ENCODE results near the gene DNAL4. TPM values are rescaled to one million over a fixed set of nuclear protein-coding genes. Genes with fewer than 3 reads are reported as not detected.

Gene DNAL4
- total RNA-seq, 4 donors from 2014 or later = 9.3 to 15.2 (median 12.8) TPM

DNA sequence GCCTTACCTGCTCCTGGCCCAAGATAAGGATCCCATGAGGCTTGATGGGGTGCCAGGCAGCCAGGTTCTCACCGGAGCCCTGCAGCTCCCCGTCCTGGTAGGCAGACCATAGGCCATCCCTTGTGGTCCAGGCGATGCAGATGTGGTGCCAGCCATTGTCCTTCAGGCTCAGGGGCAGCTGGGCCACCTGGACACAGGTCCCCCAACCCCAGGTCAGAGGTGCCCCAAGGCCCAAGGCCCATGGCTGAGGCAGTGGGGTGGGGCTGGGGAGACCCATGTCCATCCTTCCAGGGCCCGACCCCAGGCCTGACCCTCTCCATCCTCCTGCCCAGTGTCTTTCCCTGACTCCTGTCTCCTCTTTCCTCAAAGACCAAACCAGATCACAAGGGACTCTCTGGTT lies 29.1 kb upstream of the DNAL4 start:
- 88% methylated on average over 4 of the region's 4 CpGs for WGBS

GRCh38 chr22:38820020-38820419 lies 26.1 kb upstream of the DNAL4 start:
- Histone ChIP-seq H3K9me3 (no peaks in the 10 kb centered on the region), H3K4me3 (no peak overlapping the region), H3K36me3 (no peaks in the 10 kb centered on the region), H3K4me1 (no peaks in the 10 kb centered on the region), H3K27me3 (no peaks in the 10 kb centered on the region), H3K27ac (replicated peaks in 1 of 4) (no peak overlapping the region)
- intact Hi-C loops (cut with DNase I) = no loop called here
- TF ChIP-seq, protein P1, sequence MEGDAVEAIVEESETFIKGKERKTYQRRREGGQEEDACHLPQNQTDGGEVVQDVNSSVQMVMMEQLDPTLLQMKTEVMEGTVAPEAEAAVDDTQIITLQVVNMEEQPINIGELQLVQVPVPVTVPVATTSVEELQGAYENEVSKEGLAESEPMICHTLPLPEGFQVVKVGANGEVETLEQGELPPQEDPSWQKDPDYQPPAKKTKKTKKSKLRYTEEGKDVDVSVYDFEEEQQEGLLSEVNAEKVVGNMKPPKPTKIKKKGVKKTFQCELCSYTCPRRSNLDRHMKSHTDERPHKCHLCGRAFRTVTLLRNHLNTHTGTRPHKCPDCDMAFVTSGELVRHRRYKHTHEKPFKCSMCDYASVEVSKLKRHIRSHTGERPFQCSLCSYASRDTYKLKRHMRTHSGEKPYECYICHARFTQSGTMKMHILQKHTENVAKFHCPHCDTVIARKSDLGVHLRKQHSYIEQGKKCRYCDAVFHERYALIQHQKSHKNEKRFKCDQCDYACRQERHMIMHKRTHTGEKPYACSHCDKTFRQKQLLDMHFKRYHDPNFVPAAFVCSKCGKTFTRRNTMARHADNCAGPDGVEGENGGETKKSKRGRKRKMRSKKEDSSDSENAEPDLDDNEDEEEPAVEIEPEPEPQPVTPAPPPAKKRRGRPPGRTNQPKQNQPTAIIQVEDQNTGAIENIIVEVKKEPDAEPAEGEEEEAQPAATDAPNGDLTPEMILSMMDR (IDR thresholded peaks at IDR 0.05) = no peak
- TF ChIP-seq EP300 (IDR thresholded peaks at IDR 0.05) (no peak), POLR2AphosphoS5 (IDR thresholded peaks at IDR 0.05) (no peak), POLR2A (IDR thresholded peaks at IDR 0.05; ENCODE audit: low read depth) (no peak)
- no peak for DNase-seq (ENCODE audit: extremely low spot score)
- 93% methylated on average over 8 of the region's 8 CpGs for WGBS

More for the DNA sequence above, 29.1 kb upstream of the DNAL4 start:
- Histone ChIP-seq H3K4me1 (no peaks in the 10 kb centered on the region), H3K4me3 (no peak overlapping the region), H3K27ac (replicated peaks in 1 of 4) (no peak overlapping the region), H3K27me3 (no peaks in the 10 kb centered on the region), H3K9me3 (no peaks in the 10 kb centered on the region), H3K36me3 (peaks cover 0 to 3% (median 0%) of the 10 kb centered on the region in 4 donors)
- no peak for DNase-seq (ENCODE audit: extremely low spot score)
- intact Hi-C loops (cut with DNase I) = no loop called here
- no peak for TF ChIP-seq EP300 (IDR thresholded peaks at IDR 0.05)

GRCh38 chr22:38819387-38819940 lies 25.5 kb upstream of the DNAL4 start:
- Histone ChIP-seq H3K4me3 (no peak overlapping the region), H3K9me3 (no peaks in the 10 kb centered on the region), H3K27me3 (no peaks in the 10 kb centered on the region), H3K36me3 (no peaks in the 10 kb centered on the region), H3K4me1 (no peaks in the 10 kb centered on the region), H3K27ac (replicated peaks in 1 of 4) (no peak overlapping the region)
- WGBS = 81% methylated on average over 7 of the region's 10 CpGs
- intact Hi-C loops (cut with DNase I) = no loop called here
- TF ChIP-seq POLR2A (IDR thresholded peaks at IDR 0.05; ENCODE audit: low read depth) = no peak
- TF ChIP-seq EP300 (IDR thresholded peaks at IDR 0.05) = no peak
- no peak for TF ChIP-seq POLR2AphosphoS5 (IDR thresholded peaks at IDR 0.05)
- TF ChIP-seq, protein P1 (IDR thresholded peaks at IDR 0.05) = no peak
- DNase-seq (ENCODE audit: extremely low spot score) = no peak

- Histone ChIP-seq H3K36me3 (no peaks in the 10 kb centered on the region), H3K27me3 (no peaks in the 10 kb centered on the region), H3K4me1 (no peaks in the 10 kb centered on the region), H3K27ac (replicated peaks in 1 of 4) (no peak overlapping the region), H3K4me3 (no peak overlapping the region), H3K9me3 (no peaks in the 10 kb centered on the region)
- no peak for DNase-seq (ENCODE audit: extremely low spot score)
- intact Hi-C loops (cut with DNase I) = no loop called here
- 93% methylated on average over 6 of the region's 6 CpGs for WGBS
- TF ChIP-seq, protein P1 (IDR thresholded peaks at IDR 0.05) = no peak
- TF ChIP-seq POLR2A (IDR thresholded peaks at IDR 0.05; ENCODE audit: low read depth) = no peak
- TF ChIP-seq POLR2AphosphoS5 (IDR thresholded peaks at IDR 0.05) = no peak
- TF ChIP-seq EP300 (IDR thresholded peaks at IDR 0.05) = no peak
Observed at GRCh38 chr22:38817196-38817595, 23.3 kb upstream of the DNAL4 start.

- Histone ChIP-seq H3K9me3 (peaks cover 0 to under 1% (median 0%) of the 10 kb centered on the region in 4 donors), H3K27me3 (no peaks in the 10 kb centered on the region), H3K36me3 (no peaks in the 10 kb centered on the region), H3K4me1 (no peaks in the 10 kb centered on the region), H3K4me3 (no peak overlapping the region), H3K27ac (replicated peaks in 1 of 4) (no peak overlapping the region)
- 44% methylated on average over 1 of the region's 1 CpG for WGBS
- intact Hi-C loops (cut with DNase I) = no loop called here
- TF ChIP-seq EP300 (IDR thresholded peaks at IDR 0.05) (no peak), POLR2AphosphoS5 (IDR thresholded peaks at IDR 0.05) (no peak), POLR2A (IDR thresholded peaks at IDR 0.05; ENCODE audit: low read depth) (no peak)
- TF ChIP-seq, protein P1 (IDR thresholded peaks at IDR 0.05) = no peak
- no peak for DNase-seq (ENCODE audit: extremely low spot score)
Observed at GRCh38 chr22:38815842-38816241, 21.9 kb upstream of the DNAL4 start.

Measured in esophagus muscularis mucosa (tissue), 4 donors.